WERI-Rb-1 (cell line): ENCODE data around the gene KCTD13.

Experiments
- DNase-seq: peaks from one replicate; pipeline ENCODE4 v3.0.0-alpha.2; 2020
- H3K27ac ChIP-seq: fragments of 250-450 bp; sonication (Bioruptor Pico); 2 replicates; pipeline ENCODE4 v1.5.1; 2020; ENCODE audit warnings: mild to moderate bottlenecking, moderate library complexity
- H3K27me3 ChIP-seq: fragments of 250-450 bp; sonication (Bioruptor Pico); 2 replicates; pipeline ENCODE4 v1.5.1; 2021; ENCODE audit warnings: mild to moderate bottlenecking, low read depth, moderate library complexity; ENCODE audit not compliant: insufficient read depth, severe bottlenecking
- H3K36me3 ChIP-seq: fragments of 250-450 bp; sonication (Bioruptor Pico); 2 replicates; pipeline ENCODE4 v1.5.1; 2020; ENCODE audit warnings: mild to moderate bottlenecking, moderate library complexity
- H3K4me3 ChIP-seq: 2 replicates; pipeline ENCODE4 v1.5.1; 2011; ENCODE audit warnings: low read depth, mild to moderate bottlenecking, control low read depth, low read length
- H3K9me3 ChIP-seq: fragments of 250-450 bp; sonication (Bioruptor Pico); 2 replicates; pipeline ENCODE4 v1.5.1; 2021; ENCODE audit warnings: mild to moderate bottlenecking, moderate library complexity; ENCODE audit not compliant: severe bottlenecking
- TF ChIP-seq, protein P1 (sequence below): IDR thresholded peaks from 2 replicates; pipeline ENCODE4 v1.5.1; 2011; ENCODE audit warnings: low read depth, mild to moderate bottlenecking, control low read depth, inconsistent platforms, low read length

Gene KCTD13

DNA sequence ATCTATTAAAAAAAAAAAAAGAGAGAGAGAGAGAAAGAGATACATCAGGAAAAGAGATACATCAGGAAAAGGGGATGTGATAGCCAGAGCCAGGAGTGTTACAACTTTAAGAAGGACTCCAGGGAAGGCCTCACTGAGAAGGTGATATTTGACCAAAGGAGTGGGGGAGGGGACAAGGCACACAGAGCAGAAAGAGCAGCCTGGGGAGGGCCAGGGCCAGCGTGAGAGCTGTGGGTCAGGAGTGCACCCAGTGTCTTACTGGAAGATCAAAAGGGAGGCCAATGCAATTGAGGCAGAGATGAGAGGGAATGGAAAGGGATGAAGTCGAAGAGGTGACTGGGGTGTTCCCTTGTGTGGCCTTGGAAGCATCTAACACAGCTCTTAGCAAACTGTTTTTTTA, 18.1 kb downstream of the KCTD13 start:
- Histone ChIP-seq H3K27ac (no peak overlapping the region), H3K9me3 (no peaks in the 10 kb centered on the region)

DNA sequence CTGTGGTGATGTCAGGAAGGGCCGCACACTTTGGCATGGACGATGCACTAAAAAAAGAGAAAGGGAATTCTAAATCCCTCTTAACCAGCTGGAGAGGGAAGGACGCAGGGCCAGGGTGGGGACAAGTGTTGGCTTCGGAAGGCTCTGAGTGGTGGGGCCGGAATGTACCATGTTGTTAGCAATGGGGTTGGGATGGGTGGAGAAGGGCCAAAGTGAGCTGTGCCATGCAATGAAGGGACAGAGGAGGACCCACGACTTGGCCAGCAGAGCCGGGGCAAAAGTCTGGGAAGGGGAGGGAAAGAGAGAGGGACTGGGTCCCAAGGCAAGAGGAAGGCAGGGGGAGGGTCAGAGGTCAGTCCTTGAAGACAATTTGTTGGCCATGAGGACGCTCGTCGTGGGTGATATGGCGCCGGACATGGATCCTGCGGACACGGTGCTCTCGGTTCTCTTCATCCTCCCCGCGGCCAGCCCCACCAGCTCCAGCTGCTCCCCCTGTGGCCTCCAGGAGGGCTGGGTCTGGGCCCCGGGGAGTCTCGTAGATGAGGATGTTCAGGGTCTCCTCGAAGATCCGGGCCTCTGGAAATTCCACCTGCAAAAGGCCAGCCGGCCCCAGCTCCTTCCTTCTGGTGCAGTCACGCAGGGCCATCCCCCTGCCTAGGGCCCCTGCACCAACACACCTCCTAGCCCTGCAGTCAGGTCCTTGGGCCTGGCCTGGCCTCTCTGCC, 19.3 kb downstream of the KCTD13 start:
- no peaks in the 10 kb centered on the region for H3K9me3 ChIP-seq
- H3K36me3 ChIP-seq: peaks cover 18% of the 10 kb centered on the region
- no peak overlapping the region for H3K27ac ChIP-seq
- TF ChIP-seq, protein P1, sequence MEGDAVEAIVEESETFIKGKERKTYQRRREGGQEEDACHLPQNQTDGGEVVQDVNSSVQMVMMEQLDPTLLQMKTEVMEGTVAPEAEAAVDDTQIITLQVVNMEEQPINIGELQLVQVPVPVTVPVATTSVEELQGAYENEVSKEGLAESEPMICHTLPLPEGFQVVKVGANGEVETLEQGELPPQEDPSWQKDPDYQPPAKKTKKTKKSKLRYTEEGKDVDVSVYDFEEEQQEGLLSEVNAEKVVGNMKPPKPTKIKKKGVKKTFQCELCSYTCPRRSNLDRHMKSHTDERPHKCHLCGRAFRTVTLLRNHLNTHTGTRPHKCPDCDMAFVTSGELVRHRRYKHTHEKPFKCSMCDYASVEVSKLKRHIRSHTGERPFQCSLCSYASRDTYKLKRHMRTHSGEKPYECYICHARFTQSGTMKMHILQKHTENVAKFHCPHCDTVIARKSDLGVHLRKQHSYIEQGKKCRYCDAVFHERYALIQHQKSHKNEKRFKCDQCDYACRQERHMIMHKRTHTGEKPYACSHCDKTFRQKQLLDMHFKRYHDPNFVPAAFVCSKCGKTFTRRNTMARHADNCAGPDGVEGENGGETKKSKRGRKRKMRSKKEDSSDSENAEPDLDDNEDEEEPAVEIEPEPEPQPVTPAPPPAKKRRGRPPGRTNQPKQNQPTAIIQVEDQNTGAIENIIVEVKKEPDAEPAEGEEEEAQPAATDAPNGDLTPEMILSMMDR: no peak
- no peaks in the 10 kb centered on the region for H3K27me3 ChIP-seq
- DNase-seq: no peak
- H3K4me3 ChIP-seq: no peak overlapping the region

More for the DNA sequence above, 18.1 kb downstream of the KCTD13 start:
- Histone ChIP-seq H3K4me3 (no peak overlapping the region), H3K27me3 (no peaks in the 10 kb centered on the region), H3K36me3 (peaks cover 18% of the 10 kb centered on the region)
- no peak for DNase-seq
- TF ChIP-seq, protein P1: no peak

DNA sequence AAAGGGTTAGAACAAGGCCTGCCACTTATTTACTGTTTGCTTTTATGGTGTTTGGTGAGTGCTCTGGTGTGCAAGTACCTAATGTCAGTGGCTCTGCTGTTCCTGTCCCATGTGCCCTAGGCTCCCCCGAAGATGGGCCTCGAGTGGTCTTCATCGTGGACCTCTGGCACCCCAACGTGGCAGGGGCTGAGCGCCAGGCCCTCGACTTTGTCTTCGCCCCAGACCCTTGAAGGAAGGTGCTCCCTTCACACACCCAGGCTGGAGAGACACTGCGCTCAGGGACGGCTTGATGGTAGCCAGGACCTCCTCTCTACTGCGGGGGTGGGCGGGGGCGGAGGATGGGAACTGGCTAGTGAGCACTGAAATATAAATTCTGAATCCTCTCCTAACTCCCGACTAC, 20.4 kb downstream of the KCTD13 start:
- no peak for DNase-seq
- Histone ChIP-seq H3K27ac (no peak overlapping the region), H3K4me3 (no peak overlapping the region), H3K9me3 (no peaks in the 10 kb centered on the region), H3K36me3 (peaks cover 18% of the 10 kb centered on the region), H3K27me3 (no peaks in the 10 kb centered on the region)
- TF ChIP-seq, protein P1: no peak

DNA sequence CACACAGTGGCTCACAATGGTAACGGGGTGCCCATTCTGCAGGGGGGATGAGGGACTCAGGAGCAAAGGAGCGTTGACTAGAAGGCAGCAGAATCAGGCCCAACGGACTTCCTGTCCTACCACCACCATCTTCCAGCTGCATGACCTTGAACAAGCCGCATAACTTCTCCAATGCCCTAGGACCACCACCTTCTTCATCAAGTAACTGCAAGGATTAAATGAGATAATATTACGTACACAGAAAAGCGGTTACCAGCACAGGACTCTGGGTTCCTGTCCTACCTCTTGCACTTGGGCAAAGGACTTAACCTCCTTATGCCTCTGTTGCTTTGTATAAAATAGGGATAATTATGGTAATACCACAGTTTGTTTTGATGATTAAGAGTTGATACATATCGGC, 21.1 kb downstream of the KCTD13 start:
- H3K36me3 ChIP-seq: peaks cover 18% of the 10 kb centered on the region
- H3K27me3 ChIP-seq: no peaks in the 10 kb centered on the region
- no peak for DNase-seq
- no peak overlapping the region for H3K4me3 ChIP-seq
- no peak overlapping the region for H3K27ac ChIP-seq
- TF ChIP-seq, protein P1: no peak
- no peaks in the 10 kb centered on the region for H3K9me3 ChIP-seq

DNA sequence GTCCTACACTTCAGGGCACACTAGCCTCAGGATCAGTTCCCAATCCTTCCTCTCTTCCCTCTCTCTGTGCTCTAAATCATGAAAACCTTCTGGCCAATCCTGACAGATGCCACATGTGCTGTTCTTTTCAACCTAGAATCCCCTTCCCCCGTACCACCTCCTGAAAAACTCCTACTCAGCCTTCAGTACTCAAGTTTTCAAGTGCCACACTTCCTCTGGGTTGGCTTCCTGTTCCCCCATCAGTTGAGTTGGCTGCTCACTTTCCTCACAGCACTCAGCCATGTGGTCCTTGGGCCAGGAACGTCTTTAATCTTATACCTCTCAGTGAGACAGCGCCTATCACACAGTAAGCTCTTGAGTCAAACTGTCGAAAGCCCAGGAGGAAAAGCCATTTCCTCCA, 22.4 kb downstream of the KCTD13 start:
- Histone ChIP-seq H3K36me3 (peaks cover 18% of the 10 kb centered on the region), H3K4me3 (no peak overlapping the region), H3K9me3 (no peaks in the 10 kb centered on the region), H3K27ac (peak overlapping the region; percentile 21; the same call in 1 of the 2 replicates), H3K27me3 (no peaks in the 10 kb centered on the region)
- TF ChIP-seq, protein P1: no peak
- DNase-seq: no peak

DNA sequence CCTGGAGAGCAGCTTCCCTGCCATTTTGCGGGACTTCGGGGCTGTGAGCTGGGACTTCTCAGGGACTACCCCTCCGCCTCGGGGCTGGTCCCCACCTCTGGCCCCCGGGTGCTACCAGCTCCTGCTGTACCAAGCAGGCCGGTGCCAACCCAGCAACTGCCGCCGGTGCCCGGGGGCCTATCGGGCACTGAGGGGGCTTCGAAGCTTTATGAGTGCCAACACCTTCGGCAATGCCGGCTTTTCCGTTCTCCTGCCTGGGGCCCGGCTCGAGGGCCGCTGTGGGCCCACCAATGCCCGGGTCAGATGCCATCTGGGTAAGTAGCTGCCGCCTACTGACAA, 24.4 kb downstream of the KCTD13 start:
- no peaks in the 10 kb centered on the region for H3K27me3 ChIP-seq
- no peak overlapping the region for H3K27ac ChIP-seq
- H3K36me3 ChIP-seq: peaks cover 16% of the 10 kb centered on the region
- no peaks in the 10 kb centered on the region for H3K9me3 ChIP-seq
- DNase-seq: no peak
- no peak overlapping the region for H3K4me3 ChIP-seq
- TF ChIP-seq, protein P1: no peak
